ENCODE measurements around the gene FAM89A. TPM values are rescaled to one million over a fixed set of nuclear protein-coding genes. Genes with fewer than 3 reads are reported as not detected.
"Not testable (repeated sequence)": the region's sequence is repeated elsewhere in the genome, so short reads cannot be mapped to it uniquely, and the experiment has no call there.

Gene FAM89A
- total and polyA plus RNA-seq, 9 donors, result 6.5 to 10.6 (median 9.2) TPM

DNA sequence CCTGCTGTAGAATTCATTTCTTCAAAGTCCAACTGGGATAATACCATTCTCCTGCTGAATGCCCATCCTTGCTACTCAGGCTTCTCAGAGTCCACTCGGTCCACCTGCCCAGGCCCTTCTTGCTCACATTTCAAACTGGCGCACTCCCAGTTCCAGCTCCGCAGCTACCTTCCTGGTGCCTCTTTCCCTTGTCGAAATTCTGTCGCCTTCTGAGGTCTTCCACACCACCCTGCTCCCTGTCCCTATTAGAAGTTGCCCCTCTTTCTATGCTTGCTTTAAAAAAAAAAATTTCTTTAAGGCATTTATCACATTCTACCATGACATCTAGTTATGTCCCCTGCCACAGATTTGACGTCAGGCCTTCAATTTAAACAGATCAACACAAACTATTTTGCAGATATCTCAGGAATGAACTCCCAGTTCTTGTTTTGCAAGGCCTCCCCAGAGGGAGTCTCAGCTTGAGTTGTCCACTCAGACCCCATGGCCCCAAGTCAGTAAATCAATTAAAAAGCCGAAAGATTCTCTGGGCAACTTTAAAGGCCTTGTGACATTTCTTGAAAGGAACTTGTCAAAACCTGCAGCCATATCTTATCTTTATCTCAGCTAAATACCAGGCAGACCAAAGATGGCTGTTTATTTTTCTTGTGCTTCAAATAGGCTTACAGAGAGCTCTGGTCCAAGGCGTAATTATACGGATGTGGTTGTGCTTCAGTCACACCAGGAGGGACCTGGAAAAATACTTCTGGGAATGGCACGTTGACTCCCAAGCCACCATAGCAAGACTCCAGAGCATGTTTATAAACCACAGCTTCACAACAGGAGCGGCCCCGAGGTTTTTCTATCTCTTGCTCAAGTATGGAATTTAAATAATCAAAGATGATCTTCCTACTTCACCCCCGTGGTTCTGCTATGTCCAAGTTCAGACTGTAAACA is 2.2 kb downstream of the FAM89A start:
- DNase-seq, result no peak
- peaks cover 13% of the 10 kb centered on the region for H3K27me3 ChIP-seq (ENCODE audit: control insufficient read depth, insufficient read depth, low read length)

DNA sequence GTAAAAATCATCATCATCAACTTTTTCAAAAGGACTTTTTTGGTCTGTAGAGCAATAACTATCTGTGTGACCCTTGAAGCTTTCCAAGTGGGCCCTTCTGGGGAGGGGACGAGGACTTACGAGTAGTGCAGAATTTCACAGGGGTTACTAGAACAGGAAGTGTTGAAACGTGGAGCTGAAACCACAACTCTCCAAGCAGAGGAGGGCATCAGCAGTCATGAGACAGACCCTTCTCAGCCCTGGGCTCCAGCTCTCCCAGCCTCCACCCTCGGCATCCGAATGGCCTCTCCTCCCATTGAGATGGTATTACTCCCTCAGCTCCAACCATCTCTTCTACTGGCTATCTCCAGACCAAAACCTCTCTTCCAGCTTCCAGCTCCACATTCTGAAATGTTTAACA is 3.6 kb downstream of the FAM89A start:
- H3K27me3 ChIP-seq (ENCODE audit: control insufficient read depth, insufficient read depth, low read length), result peaks cover 13% of the 10 kb centered on the region
- H3K4me3 ChIP-seq (ENCODE audit: low read length), result no peak overlapping the region
- H3K4me1 ChIP-seq (ENCODE audit: control insufficient read depth, insufficient read depth, low read length), result peaks cover 16% of the 10 kb centered on the region
- H3K9me3 ChIP-seq (replicated peaks; ENCODE audit: control insufficient read depth, low read depth, low read length), result no peaks in the 10 kb centered on the region
- H3K36me3 ChIP-seq (ENCODE audit: control insufficient read depth, insufficient read depth, low read length), result no peaks in the 10 kb centered on the region
- no peak overlapping the region for H3K27ac ChIP-seq (ENCODE audit: low read length)
- 50% methylated on average over 3 of the region's 5 CpGs for WGBS (ENCODE audit: insufficient coverage)
- DNase-seq, result peak; percentile 35

More for the DNA sequence above, 2.2 kb downstream of the FAM89A start:
- Histone ChIP-seq H3K27ac (ENCODE audit: low read length) (no peak overlapping the region), H3K9me3 (replicated peaks; ENCODE audit: control insufficient read depth, low read depth, low read length) (no peaks in the 10 kb centered on the region), H3K4me3 (ENCODE audit: low read length) (no peak overlapping the region), H3K36me3 (ENCODE audit: control insufficient read depth, insufficient read depth, low read length) (no peaks in the 10 kb centered on the region), H3K4me1 (ENCODE audit: control insufficient read depth, insufficient read depth, low read length) (peaks cover 16% of the 10 kb centered on the region)
- WGBS (ENCODE audit: insufficient coverage), result 75% methylated on average over 10 of the region's 13 CpGs

GRCh38 chr1:231035799-231036198 is 4.3 kb downstream of the FAM89A start:
- WGBS (ENCODE audit: insufficient coverage), result 100% methylated on average over 1 of the region's 1 CpG
- no peaks in the 10 kb centered on the region for H3K9me3 ChIP-seq (replicated peaks; ENCODE audit: control insufficient read depth, low read depth, low read length)
- no peak overlapping the region for H3K4me3 ChIP-seq (ENCODE audit: low read length)
- no peak overlapping the region for H3K27ac ChIP-seq (ENCODE audit: low read length)
- no peak for DNase-seq
- H3K4me1 ChIP-seq (ENCODE audit: control insufficient read depth, insufficient read depth, low read length), result peaks cover 13% of the 10 kb centered on the region
- no peaks in the 10 kb centered on the region for H3K36me3 ChIP-seq (ENCODE audit: control insufficient read depth, insufficient read depth, low read length)
- H3K27me3 ChIP-seq (ENCODE audit: control insufficient read depth, insufficient read depth, low read length), result peaks cover 13% of the 10 kb centered on the region

DNA sequence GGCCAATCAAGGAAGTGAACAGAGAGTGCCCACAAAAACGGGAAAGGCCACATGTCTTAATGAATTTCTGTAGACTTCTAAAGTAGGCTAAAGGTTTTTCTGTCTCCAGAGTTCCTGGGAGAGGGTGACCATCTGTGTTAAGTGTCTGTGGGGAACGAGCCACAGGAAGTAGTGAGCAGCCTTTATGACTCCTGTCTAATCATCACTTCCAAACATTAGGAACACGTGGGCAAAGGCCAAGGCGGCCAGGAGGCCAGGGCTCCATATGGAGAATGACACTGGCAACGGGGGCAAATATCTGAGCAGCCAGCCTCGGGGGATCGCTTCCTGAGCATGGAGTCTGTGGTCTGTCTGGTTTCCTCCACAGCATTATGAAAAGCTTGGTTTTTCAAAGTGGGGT is 7.1 kb downstream of the FAM89A start:
- Histone ChIP-seq H3K27me3 (ENCODE audit: control insufficient read depth, insufficient read depth, low read length) (no peaks in the 10 kb centered on the region), H3K9me3 (replicated peaks; ENCODE audit: control insufficient read depth, low read depth, low read length) (no peaks in the 10 kb centered on the region), H3K36me3 (ENCODE audit: control insufficient read depth, insufficient read depth, low read length) (no peaks in the 10 kb centered on the region), H3K4me1 (ENCODE audit: control insufficient read depth, insufficient read depth, low read length) (no peaks in the 10 kb centered on the region), H3K4me3 (ENCODE audit: low read length) (no peak overlapping the region), H3K27ac (ENCODE audit: low read length) (no peak overlapping the region)
- WGBS (ENCODE audit: insufficient coverage), result 28% methylated on average over 6 of the region's 7 CpGs
- DNase-seq, result peak; percentile 14

GRCh38 chr1:231029841-231030240 is 10.2 kb downstream of the FAM89A start:
- Histone ChIP-seq H3K36me3 (ENCODE audit: control insufficient read depth, insufficient read depth, low read length) (no peaks in the 10 kb centered on the region), H3K4me1 (ENCODE audit: control insufficient read depth, insufficient read depth, low read length) (no peaks in the 10 kb centered on the region), H3K27ac (ENCODE audit: low read length) (no peak overlapping the region), H3K27me3 (ENCODE audit: control insufficient read depth, insufficient read depth, low read length) (no peaks in the 10 kb centered on the region), H3K9me3 (replicated peaks; ENCODE audit: control insufficient read depth, low read depth, low read length) (no peaks in the 10 kb centered on the region), H3K4me3 (ENCODE audit: low read length) (no peak overlapping the region)
- no peak for DNase-seq
- WGBS (ENCODE audit: insufficient coverage), result 88% methylated on average over 5 of the region's 6 CpGs

DNA sequence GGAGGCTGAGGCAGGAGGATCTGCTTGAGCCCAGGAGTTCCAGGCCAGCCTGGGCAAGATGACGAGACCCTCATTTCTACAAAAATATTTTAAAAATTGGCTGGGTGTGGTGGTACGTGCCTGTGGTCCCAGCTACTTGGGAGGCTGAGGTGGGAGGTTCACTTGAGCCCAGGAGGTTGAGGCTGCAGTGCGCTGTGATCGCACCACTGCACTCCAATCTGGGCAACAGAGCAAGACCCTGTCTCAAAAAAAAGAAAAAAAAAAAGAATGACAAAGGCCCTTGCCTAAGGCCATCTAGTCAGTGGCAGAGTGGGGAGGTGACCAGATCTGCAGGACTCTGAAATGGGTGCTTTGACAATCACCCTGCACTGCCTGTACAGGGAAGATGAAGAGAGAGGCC is 10.8 kb downstream of the FAM89A start:
- H3K4me3 ChIP-seq (ENCODE audit: low read length); H3K27ac ChIP-seq (ENCODE audit: low read length): not testable (repeated sequence)

DNA sequence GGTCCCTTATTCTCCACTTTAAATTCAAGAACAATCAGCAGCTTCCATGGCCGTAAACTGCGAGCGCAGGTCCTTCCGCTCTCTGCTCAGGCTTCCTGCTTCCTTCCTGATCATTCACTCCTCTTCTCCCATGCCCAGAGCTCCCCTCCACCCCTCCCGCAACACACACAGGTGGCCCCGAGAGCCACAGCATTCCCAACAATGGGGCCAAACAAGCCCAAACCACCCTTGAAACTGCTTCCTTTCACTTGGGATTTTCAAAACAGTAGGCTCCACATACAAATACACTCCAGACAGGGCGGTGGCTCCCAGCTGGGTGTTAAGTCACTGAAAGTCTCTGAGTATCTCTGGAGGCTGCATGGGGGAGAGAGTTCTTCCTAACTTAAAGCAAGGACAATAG is 11.4 kb downstream of the FAM89A start:
- DNase-seq, result peak; percentile 46
- no peak overlapping the region for H3K27ac ChIP-seq (ENCODE audit: low read length)
- 61% methylated on average over 6 of the region's 7 CpGs for WGBS (ENCODE audit: insufficient coverage)
- no peaks in the 10 kb centered on the region for H3K4me1 ChIP-seq (ENCODE audit: control insufficient read depth, insufficient read depth, low read length)
- H3K9me3 ChIP-seq (replicated peaks; ENCODE audit: control insufficient read depth, low read depth, low read length), result no peaks in the 10 kb centered on the region
- H3K27me3 ChIP-seq (ENCODE audit: control insufficient read depth, insufficient read depth, low read length), result no peaks in the 10 kb centered on the region
- no peaks in the 10 kb centered on the region for H3K36me3 ChIP-seq (ENCODE audit: control insufficient read depth, insufficient read depth, low read length)
- H3K4me3 ChIP-seq (ENCODE audit: low read length), result no peak overlapping the region

More for the DNA sequence above, 10.8 kb downstream of the FAM89A start:
- WGBS (ENCODE audit: insufficient coverage), result 100% methylated on average over 1 of the region's 4 CpGs
- H3K27me3 ChIP-seq (ENCODE audit: control insufficient read depth, insufficient read depth, low read length); H3K9me3 ChIP-seq (replicated peaks; ENCODE audit: control insufficient read depth, low read depth, low read length); H3K36me3 ChIP-seq (ENCODE audit: control insufficient read depth, insufficient read depth, low read length); DNase-seq; H3K4me1 ChIP-seq (ENCODE audit: control insufficient read depth, insufficient read depth, low read length): not testable (repeated sequence)

DNA sequence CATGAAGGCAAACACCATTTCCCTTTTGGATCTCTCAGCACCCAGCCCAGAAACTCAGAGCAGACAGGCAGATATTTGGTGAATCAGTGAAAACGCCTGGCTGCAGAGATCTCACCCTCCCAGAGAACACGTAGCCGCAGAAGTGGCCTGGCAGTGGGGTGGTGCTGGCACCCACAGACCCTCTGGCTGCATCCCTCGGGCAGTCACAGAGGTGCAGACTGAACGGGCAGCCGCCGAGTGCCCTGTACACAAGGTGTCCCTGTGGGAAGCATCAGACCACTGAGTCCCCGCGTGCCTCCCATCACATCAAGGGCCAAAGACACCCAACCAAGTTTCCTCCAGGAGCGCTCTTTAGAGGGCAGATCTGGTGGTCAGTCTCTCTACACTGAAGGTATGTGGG is 12.1 kb downstream of the FAM89A start:
- H3K9me3 ChIP-seq (replicated peaks; ENCODE audit: control insufficient read depth, low read depth, low read length), result no peaks in the 10 kb centered on the region
- no peaks in the 10 kb centered on the region for H3K4me1 ChIP-seq (ENCODE audit: control insufficient read depth, insufficient read depth, low read length)
- H3K27me3 ChIP-seq (ENCODE audit: control insufficient read depth, insufficient read depth, low read length), result no peaks in the 10 kb centered on the region
- H3K27ac ChIP-seq (ENCODE audit: low read length), result peak overlapping the region; percentile 33
- H3K36me3 ChIP-seq (ENCODE audit: control insufficient read depth, insufficient read depth, low read length), result no peaks in the 10 kb centered on the region
- no peak for DNase-seq
- H3K4me3 ChIP-seq (ENCODE audit: low read length), result no peak overlapping the region
- 97% methylated on average over 3 of the region's 10 CpGs for WGBS (ENCODE audit: insufficient coverage)

DNA sequence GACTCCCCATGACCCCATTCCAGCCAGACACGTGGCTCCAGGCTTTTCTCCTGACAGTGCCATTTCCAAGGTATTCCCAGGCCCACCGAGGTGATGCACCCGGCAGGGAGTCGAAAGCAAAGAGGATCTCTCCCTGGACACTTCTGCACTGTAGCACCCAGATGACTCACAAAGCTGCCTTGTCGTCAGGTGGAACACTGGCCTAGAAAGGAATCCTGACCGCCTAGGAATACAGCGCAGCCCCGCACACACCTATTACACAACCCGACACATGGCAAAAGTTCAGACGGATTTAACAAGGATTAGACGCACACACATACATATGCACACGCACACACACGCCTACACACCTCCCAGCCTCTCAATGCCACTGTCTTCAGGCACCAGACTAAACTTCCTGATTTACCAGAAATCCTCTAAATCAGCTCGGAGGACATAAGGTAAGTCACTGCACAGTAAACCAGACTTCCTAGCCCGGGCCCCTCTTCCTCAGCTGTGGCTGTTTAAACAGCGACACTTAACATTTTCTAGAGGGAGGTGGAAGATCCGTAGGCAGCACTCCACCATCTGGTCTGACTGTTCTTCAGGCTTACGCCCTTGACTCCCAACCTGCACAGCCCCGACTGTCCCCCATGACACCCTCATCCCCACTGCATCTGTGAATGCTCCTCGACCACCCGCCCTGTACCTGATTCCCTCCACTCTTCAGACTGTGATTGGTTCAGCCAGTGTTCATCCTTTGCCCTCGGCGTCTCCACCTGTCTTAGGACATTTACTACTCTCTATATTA is 12.7 kb downstream of the FAM89A start:
- H3K27ac ChIP-seq (ENCODE audit: low read length), result peak overlapping the region; percentile 42
- H3K4me3 ChIP-seq (ENCODE audit: low read length), result no peak overlapping the region
- no peaks in the 10 kb centered on the region for H3K4me1 ChIP-seq (ENCODE audit: control insufficient read depth, insufficient read depth, low read length)
- DNase-seq, result no peak
- H3K36me3 ChIP-seq (ENCODE audit: control insufficient read depth, insufficient read depth, low read length), result no peaks in the 10 kb centered on the region
- H3K27me3 ChIP-seq (ENCODE audit: control insufficient read depth, insufficient read depth, low read length), result no peaks in the 10 kb centered on the region
- 80% methylated on average over 19 of the region's 23 CpGs for WGBS (ENCODE audit: insufficient coverage)
- no peaks in the 10 kb centered on the region for H3K9me3 ChIP-seq (replicated peaks; ENCODE audit: control insufficient read depth, low read depth, low read length)

DNA sequence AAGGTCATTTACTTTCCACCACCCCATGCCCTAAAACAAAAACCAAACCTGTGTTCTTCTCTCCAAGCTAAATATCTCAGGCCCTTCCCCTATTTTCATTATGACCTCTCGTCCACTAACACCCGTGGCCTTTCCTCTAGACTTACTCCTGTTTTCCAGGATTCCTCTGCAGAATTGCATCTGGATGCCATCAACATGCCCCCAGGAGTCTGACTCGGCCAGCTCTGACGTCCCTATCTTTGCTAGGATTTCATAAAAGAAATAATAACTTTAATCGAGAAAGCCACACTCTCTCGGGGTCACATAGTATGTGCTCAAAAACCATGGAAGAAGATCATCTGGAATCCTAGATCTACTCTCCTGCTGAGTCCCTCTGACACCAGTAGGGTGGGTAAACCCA is 13.5 kb downstream of the FAM89A start:
- Histone ChIP-seq H3K27me3 (ENCODE audit: control insufficient read depth, insufficient read depth, low read length) (no peaks in the 10 kb centered on the region), H3K36me3 (ENCODE audit: control insufficient read depth, insufficient read depth, low read length) (no peaks in the 10 kb centered on the region), H3K4me3 (ENCODE audit: low read length) (no peak overlapping the region), H3K9me3 (replicated peaks; ENCODE audit: control insufficient read depth, low read depth, low read length) (no peaks in the 10 kb centered on the region), H3K4me1 (ENCODE audit: control insufficient read depth, insufficient read depth, low read length) (no peaks in the 10 kb centered on the region), H3K27ac (ENCODE audit: low read length) (no peak overlapping the region)
- 57% methylated on average over 5 of the region's 6 CpGs for WGBS (ENCODE audit: insufficient coverage)
- DNase-seq, result no peak

All from muscle of leg (tissue), 11 donors.